TTC549 (cell line): ENCODE results near the gene PAQR5.
"Not testable (repeated sequence)": the region's sequence is repeated elsewhere in the genome, so short reads cannot be mapped to it uniquely, and the experiment has no call there.

ENCODE experiments used
- FAIRE-seq: peaks from 2 replicates; lab custom pipeline; 2012; peaks lifted over from hg19 to GRCh38; lab: Jason Lieb, UNC

Gene PAQR5

DNA sequence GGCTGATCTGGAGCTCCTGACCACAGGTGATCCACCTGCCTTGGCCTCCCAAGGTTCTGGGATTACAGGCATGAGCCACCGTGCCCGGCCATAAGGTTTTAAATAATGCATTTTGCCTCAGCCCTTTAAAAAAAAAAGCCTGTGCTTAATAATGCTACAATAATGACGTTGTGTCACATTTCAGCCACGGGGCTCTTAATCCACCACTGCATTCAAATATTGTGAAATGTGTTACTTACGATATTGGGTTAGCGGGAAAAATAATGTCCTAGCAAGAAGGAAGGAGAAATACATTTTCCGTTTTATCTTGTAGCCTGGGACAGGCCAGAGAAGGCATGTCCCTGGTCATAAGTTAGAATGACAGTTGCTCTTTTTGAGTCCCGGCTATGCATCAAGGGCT is 17.6 kb downstream of the PAQR5 start:
- no peak for FAIRE-seq

DNA sequence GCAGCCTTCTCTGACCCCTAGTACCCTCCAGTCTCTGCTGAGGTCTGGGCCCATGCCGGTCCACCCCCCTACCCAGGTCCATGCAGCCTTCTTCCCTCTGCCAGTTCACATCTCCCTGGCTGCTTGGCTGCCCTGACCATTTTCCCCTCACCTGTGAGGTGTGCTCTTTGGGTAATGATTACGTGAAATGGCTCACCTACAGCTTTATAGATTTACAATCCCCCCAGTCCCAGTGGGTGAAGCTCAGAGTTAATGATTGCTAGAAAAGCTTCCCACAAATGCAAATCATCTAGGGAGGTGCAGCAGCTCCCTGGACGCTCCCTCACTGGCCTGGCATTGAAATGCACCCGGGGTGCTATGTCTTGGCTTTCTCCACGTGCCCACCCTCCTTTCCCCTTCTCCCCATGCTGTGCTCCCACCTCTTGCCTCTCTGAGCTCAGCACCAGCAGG is 18.7 kb downstream of the PAQR5 start:
- no peak for FAIRE-seq

DNA sequence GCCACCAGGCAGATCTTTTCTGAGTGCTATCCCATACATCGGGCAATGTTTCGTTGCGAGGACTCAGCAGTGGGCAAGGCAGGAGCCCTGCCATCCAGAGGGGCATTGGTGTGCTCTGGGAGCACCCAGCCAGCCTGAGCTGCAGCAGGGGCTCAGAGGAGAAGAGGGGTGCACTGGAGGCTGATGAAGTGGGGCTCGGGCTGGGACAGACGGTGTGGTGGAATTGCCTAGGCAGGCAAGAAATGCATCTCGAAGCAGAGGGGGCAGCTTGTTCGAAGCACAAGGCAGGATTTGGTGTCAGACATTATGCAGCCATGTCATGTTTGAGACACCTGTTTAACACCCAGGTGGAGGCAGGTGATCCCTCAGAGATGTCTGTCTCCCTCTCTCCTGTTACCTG is 19.3 kb downstream of the PAQR5 start:
- FAIRE-seq: no peak

GRCh38 chr15:69319384-69320375 is 21.0 kb downstream of the PAQR5 start:
- FAIRE-seq: no peak

- no peak for FAIRE-seq
These were observed 22.4 kb downstream of the PAQR5 start for GRCh38 chr15:69320977-69321554.

DNA sequence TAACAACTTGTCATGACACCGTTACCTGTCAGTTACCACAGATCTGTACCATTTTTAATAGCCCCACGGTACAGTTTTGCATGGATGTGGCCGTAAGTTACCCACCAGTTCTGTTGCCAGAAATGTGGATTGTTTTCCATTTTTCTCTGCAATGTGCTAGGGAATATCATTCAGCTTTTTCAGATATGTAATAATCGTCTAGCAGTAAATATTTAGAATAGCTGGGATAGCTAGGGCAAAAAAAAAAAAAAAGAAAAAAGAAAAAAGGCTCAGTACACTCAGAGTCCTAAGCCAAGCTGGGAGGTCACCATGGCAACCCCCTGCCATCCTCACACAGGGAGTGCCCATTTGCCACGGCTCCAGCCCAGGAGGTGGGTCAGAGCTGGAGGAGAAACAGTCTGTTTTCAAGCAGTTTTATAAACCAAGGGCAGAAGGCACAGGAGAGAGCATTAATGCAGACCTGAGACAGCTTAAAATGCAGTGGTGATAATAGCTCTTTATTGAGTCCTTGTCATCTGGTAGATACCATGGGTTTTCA is 25.2 kb downstream of the PAQR5 start:
- no peak for FAIRE-seq

DNA sequence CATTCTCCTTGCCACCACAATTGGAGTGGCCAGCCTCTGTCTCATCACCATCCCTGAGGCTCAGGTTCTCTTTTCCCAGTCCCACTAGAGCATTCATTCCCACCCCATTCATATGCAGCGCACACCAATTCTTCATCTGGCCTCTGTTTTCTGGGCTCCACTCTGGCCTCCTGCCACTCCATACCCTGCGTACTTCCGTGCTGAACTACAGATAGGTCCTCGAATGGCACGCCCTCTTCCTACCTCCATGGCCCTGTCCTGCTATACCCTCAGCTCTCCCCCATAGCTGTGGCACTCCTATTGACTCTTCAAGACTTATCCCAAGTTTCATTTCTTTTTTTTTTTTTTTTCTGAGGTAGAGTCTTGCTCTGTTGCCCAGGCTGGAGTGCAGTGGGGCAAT is 25.9 kb downstream of the PAQR5 start:
- no peak for FAIRE-seq

DNA sequence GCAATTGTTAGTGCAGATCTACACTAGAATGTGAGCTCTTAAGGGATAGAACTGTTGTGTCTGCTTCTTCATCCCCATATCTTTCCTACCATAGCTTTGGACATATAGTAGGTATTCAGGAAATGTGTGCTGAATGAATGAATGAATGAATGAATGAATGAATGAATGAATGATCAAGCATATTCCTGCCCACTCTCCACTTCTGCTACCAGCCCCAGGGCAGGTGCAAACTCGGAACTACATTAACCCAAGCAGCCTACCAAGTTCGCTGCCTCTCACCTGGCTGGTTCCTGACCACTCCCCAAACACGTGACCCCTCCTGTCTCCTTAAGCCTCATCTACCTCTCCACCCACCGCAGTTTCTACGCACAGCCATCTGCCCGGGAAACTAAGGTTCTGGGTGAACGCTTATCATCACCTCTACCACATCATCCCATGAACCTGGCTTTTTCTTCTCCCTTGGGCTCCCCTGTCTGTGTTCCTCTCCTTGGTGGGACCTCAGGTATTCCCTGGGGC is 26.8 kb downstream of the PAQR5 start:
- no peak for FAIRE-seq

GRCh38 chr15:69328080-69328479 is 29.4 kb downstream of the PAQR5 start:
- no peak for FAIRE-seq

DNA sequence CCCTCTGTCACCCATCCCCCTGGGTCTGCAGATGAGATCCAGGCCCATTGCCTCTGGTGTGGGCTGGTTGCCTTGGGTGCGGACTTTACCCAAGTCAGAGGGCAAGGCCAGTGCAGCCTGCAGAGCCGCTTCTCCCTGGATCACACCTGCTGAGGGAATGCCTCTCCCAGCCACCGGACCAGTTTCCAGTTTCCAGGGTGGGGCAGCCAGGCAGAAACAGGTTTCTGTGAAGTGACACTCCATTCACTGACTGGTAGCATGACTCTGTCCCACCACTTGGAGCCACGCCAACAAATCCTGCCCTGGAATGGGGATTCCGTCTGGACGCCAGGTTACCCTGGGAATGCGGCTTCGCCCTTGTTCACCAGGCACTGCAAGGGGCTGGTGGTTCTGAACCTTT is 30.0 kb downstream of the PAQR5 start:
- FAIRE-seq: no peak

GRCh38 chr15:69337138-69337537 is 38.4 kb downstream of the PAQR5 start:
- no peak for FAIRE-seq

GRCh38 chr15:69338535-69339213 is 40.0 kb downstream of the PAQR5 start:
- FAIRE-seq: no peak

GRCh38 chr15:69339214-69339543 is 40.5 kb downstream of the PAQR5 start:
- FAIRE-seq: not testable (repeated sequence)

GRCh38 chr15:69340243-69340900 is 41.7 kb downstream of the PAQR5 start:
- FAIRE-seq: no peak

- no peak for FAIRE-seq
These were observed 42.6 kb downstream of the PAQR5 start for GRCh38 chr15:69341356-69341755.

DNA sequence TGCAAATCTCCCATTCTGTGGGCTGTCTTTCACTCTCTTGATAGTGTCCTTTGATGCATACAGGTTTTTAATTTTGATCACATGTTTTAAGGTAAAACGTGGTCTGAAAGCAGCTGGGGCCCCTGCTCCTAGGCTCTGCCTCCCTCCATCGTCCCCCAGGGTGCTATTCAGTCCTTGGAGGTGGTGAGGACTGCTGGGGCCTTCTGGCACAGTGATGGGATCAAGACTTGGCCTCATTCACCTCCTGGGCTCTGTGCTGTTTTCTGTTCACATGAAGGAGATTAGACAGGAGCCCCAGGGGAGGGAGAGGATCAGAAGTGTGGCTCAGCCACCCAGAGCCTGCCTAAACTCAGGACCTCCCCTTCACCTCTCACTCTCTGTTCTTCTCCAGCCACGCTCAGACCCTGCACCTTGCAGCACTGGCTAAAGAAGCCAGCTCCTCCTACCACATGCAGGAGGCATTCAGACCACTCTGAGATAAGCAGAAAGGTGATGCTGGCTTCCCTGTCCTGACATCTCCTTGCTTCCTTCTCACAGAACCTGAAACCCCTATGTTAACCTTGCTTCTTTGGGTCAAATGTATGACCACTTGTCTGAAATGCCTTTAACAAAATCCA is 43.9 kb downstream of the PAQR5 start:
- no peak for FAIRE-seq

GRCh38 chr15:69343133-69343532 is 44.4 kb downstream of the PAQR5 start:
- FAIRE-seq: no peak

- no peak for FAIRE-seq
These were observed 45.5 kb downstream of the PAQR5 start for GRCh38 chr15:69344238-69344637.

DNA sequence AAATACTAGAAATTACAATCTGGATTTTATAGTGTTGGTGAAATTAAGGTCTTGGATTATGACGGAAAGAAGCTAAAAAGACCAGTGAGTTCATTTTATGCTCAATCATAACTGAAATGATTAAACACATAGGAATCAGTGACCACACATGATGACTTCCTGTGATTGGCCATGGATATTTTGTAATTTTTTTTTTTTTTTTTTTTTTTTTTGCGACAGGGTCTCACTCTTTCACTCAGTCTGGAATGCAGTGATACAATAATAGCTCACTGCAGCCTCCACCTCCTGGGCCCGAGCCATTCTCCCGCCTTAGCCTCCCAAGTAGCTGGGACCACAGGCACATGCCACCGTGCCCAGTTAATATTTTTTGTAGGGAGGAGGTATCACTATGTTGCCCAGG is 47.4 kb downstream of the PAQR5 start:
- FAIRE-seq: no peak

- FAIRE-seq: no peak
These were observed 52.6 kb downstream of the PAQR5 start for GRCh38 chr15:69351333-69351732.

DNA sequence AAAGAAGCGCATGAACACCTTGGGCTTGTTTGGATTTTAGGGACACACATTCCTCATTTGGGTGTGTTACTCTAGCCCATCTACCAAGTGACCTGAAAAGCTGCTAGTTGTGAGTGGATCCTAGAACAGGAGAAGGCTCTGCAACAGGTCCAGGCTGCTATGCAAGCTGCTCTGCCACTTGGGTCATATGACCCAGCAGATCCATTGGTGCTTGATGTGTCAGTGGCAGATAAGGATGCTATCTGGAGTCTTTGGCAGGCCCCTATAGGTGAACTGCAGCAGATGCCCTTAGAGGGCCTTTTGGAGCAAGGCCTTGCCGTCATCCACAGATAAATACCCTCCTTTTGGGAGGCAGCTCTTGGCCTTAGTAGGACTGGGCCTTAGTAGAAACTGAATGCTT is 53.2 kb downstream of the PAQR5 start:
- FAIRE-seq: no peak
